ENCODE measurements around the gene SLC35A4.
"Not testable (repeated sequence)": the region's sequence is repeated elsewhere in the genome, so short reads cannot be mapped to it uniquely, and the experiment has no call there.

The SLC35A4 gene

GRCh38 chr5:140593070-140593469 lies 28.4 kb downstream of the SLC35A4 start:
- not testable (repeated sequence) for DNase-seq

GRCh38 chr5:140594169-140594568 lies 29.5 kb downstream of the SLC35A4 start:
- DNase-seq, result no peak

- no peak for DNase-seq
Observed at GRCh38 chr5:140595538-140596300, 31.1 kb downstream of the SLC35A4 start.

- no peak for DNase-seq
Observed at GRCh38 chr5:140596321-140596741, 31.7 kb downstream of the SLC35A4 start.

- no peak for DNase-seq
Observed at GRCh38 chr5:140598836-140599235, 34.2 kb downstream of the SLC35A4 start.

GRCh38 chr5:140600096-140600495 lies 35.5 kb downstream of the SLC35A4 start:
- no peak for DNase-seq

GRCh38 chr5:140602147-140602546 lies 37.5 kb downstream of the SLC35A4 start:
- no peak for DNase-seq

- DNase-seq, result not testable (repeated sequence)
Observed at GRCh38 chr5:140603446-140603698, 38.7 kb downstream of the SLC35A4 start.

- DNase-seq, result no peak
Observed at GRCh38 chr5:140603734-140604133, 39.1 kb downstream of the SLC35A4 start.

GRCh38 chr5:140605879-140606278 lies 41.3 kb downstream of the SLC35A4 start:
- no peak for DNase-seq

- DNase-seq, result no peak
Observed at GRCh38 chr5:140607031-140607430, 42.4 kb downstream of the SLC35A4 start.

GRCh38 chr5:140608722-140609121 lies 44.1 kb downstream of the SLC35A4 start:
- DNase-seq, result no peak

GRCh38 chr5:140609126-140609525 lies 44.5 kb downstream of the SLC35A4 start:
- DNase-seq, result no peak

GRCh38 chr5:140611020-140611521 lies 46.4 kb downstream of the SLC35A4 start:
- no peak for DNase-seq

Data from activated CD4-positive, CD25-positive, alpha-beta regulatory T cell (primary cell).